Left ventricle myocardium superior (tissue), 1 donor: ENCODE data around the gene SYNE1. TPM values are rescaled to one million over a fixed set of nuclear protein-coding genes. Genes with fewer than 3 reads are reported as not detected.
A peak's percentile ranks its signal among the peaks of the same experiment; 100 is the strongest.
"Not testable (repeated sequence)": the region's sequence is repeated elsewhere in the genome, so short reads cannot be mapped to it uniquely, and the experiment has no call there.

ENCODE experiments used
- ATAC-seq: fragments of 200-7000 bp; cut with Tn5 transposase; one replicate; pipeline ENCODE4 v1.9.1; 2020; ENCODE audit warnings: mild to moderate bottlenecking, moderate library complexity
- DNase-seq: peaks from one replicate; pipeline ENCODE4 v3.0.0-alpha.2; 2020
- intact Hi-C: fragments of 100-400 bp; cut with micrococcal nuclease; formaldehyde crosslinking; loops from one replicate; pipeline ENCODE4 v1.11.0; 2022
- total RNA-seq: library from RNA; stranded (reverse); fragmentation: NEBNext Ultra II Directional; extraction: Animal tissue kit (Norgen Biotek cat#: 25700); gene quantifications from one replicate; pipeline ENCODE4 v1.2.1, GENCODE V29; 2021
- donor health status: DM: no; HTN: yes; CAD: no; lungs with severe emphysema.

Gene SYNE1
- total RNA-seq, 1 donor from 2014 or later, result 80.8 TPM

DNA sequence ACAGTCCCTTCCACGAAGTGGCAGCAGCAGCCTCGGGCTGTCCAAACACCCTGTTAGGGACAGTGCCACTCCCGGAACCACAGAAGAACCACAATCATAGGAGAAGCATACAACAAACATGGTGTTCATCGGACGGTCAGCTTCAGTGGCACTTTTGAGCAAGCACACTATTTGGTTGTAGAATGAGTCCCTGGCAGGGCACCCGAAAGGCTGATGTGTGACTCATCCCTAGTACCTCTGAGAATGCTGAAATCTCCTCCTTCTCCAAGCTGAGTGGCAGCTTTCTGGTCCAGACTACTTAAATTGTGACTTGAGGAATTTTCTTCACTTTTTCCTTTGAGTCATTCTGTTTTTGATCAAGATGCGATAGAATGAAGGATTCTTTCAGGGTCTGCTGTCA, 547.2 kb downstream of the SYNE1 start:
- ATAC-seq (peak; percentile 66), DNase-seq (peak; percentile 39)
- intact Hi-C loops, result no loop called here

DNA sequence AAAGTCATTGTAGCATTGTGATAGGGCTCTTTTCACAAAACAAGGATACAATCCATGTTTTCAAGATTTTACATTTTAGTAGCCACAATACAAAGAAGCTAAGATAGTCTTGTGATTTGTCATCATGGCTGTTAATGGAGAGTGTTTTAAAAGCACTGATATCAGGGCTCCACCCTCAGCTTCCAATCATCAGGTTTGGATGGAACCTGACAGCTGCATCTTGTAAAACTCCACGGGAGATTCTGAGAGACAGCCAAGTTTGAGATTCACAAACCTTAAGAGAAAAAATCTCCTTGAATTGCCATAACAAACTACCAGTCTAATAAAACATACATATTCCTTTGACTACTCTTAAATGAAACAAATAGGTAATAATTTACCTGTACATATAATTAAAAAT, 549.5 kb downstream of the SYNE1 start:
- intact Hi-C loops, result no loop called here
- ATAC-seq, result no peak
- DNase-seq, result no peak

DNA sequence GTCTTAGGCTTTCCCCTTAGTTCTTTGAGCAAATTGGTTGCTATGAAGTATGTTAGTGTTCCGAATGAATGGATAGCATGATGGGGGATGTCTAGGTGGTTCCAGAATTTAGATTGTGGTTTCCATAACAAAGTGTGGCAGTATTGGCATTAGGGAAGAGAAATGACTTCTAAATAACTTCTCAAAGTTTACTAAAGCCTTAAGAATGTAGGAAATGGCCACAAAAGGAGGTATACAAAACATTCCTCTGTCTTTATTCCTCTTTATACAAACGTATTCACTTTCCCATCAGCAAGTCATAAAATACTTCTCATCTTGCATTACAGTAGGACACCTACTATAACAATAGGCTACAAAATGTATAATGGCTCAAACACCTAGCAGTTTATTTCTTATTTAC, 550.1 kb downstream of the SYNE1 start:
- ATAC-seq (no peak), DNase-seq (no peak)
- intact Hi-C loops, result no loop called here

DNA sequence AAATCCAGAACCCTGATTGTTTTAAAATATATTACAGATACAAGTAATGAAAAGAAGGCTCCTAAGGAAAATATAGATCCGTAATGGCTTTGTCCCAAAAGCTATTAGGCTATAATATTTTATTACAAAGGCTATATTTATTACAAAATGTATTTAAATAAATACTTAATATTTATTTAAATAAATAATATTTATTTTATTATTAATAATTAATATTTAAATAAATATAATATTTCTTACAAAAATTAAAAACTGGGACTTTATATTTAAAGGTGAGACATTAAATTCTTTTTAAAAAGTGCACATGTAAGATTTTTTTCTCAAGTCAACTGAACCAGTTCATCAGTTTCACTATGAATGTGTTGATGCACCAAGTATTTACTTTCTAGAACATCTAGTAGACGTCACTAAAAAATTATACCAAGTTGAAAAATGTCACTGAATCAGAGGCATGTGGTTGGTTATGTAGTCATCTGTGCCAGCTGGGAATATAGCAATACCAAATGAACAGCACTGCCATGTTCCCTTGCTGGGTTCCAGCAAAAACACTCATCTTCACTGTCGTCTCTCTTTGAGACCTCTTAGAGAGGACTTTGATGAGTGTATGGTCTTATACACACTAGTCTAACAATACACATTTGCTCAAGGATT, 550.8 kb downstream of the SYNE1 start:
- no peak for DNase-seq
- no peak for ATAC-seq
- intact Hi-C loops, result no loop called here

DNA sequence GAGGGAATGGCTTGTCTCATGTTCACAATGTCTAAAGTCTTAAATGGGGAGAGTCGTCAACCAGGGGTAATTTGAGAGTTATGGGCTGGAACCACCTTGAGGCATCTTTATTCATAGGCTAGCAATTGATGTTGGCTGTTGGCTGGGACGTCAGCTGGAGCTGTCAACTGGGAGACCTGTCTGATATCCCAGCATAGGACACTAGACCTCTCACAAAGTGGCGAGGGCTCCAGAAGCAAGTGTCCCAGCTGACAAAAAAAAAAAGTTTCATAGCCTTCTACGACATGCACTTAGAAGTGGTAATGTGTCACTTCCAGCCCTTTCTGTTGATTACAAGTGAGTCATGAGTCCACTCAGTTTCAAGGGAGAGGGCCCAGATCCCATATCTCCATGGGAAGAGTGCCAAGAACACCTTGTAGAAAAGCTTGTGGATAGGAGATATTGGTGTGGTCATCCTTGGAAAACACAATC, 551.7 kb downstream of the SYNE1 start:
- ATAC-seq (no peak), DNase-seq (no peak)
- intact Hi-C loops, result no loop called here

DNA sequence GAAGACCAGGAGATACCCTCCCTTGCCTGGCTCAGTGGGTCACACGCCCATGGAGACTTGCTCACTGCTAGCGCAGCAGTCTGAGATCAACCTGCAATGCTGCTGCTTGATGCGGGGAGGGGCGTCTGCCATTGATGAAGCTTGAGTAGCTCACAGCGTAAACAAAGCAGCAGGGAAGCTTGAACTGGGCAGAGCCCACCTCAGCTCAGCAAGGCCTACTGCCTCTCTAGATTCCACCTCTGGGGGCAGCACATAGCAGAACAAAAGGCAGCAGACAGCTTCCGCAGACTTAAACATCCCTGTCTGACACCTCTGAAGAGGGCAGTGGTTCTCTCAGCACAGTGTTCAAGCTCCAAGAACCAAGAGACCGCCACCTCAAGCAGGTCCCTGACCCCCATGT, 558.4 kb downstream of the SYNE1 start:
- intact Hi-C loops, result no loop called here

DNA sequence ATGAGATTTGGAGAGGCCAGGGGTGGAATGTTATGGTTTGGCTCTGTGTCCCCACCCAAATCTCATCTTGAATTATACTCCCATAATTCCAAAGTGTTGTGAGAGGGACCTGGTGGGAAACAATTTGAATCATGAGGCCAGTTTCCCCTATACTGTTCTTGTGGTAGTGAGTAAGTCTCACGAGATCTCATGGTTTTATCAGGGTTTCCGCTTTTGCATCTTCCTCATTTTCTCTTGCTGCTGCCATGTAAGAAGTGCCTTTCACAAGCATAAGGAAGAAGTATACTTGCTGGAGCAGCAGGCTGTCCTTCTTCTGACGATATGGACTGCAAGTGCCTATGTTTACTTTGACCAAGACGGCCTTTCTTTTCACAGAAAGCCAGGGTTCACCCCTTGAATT, 559.2 kb downstream of the SYNE1 start:
- ATAC-seq (no peak), DNase-seq (no peak)
- intact Hi-C loops, result no loop called here

More for the DNA sequence above, 558.4 kb downstream of the SYNE1 start:
- ATAC-seq (no peak), DNase-seq (no peak)

DNA sequence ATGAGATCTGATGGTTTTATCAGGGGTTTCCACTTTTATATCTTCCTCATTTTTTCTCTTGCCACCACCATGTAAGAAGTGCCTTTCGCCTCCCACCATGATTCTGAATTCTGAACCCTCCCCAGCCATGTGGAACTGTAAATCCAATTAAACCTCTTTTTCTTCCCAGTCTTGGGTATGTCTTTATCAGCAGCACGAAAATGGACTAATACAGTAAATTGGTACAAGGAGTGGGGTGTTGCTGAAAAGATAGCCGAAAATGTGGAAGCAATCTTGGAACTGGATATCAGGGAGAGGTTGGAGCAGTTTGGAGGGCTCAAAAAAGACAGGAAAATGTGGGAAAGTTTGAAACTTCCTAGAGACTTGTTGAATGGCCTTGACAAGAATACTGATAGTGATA, 560.9 kb downstream of the SYNE1 start:
- DNase-seq, ATAC-seq, intact Hi-C loops: not testable (repeated sequence)

DNA sequence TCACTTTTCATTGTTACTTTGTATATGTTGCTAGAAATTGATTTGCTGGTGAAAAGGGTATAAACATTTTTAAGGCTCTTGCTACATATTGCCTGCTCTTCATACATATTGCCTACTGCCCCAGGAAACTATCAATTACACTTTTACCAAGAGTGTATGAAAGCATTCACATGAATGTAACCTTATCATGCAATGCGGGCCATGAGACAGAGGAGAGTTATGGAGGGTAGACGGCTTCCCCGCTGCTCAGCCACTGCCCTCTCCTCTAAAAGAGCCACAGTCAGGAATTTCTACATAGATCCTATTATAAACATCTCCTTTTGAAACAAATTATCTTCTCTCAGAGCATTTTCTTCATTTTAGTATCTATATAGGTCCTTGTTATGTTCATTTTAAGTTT, 565.3 kb downstream of the SYNE1 start:
- intact Hi-C loops, result no loop called here
- ATAC-seq, result peak; percentile 31
- DNase-seq, result no peak

Other genes starting within 250 kb of the SYNE1 start
- gene MYCT1, start 60.5 kb upstream of the SYNE1 start, total RNA-seq, result 15.3 TPM
- gene VIP, start 113.4 kb upstream of the SYNE1 start, total RNA-seq, result 0.42 TPM